ENCODE results near the gene CRYGS. TPM values are rescaled to one million over a fixed set of nuclear protein-coding genes. Genes with fewer than 3 reads are reported as not detected.

The CRYGS gene
- total and polyA plus RNA-seq, 9 of the 15 experiments (the other 6 are each of a cell fraction or from before 2014, with no cell fraction given): 1.5 to 3.8 (median 2.0) TPM

GRCh38 chr3:186589856-186590579 is 45.8 kb upstream of the CRYGS start (continued):
- no peak for TF ChIP-seq KDM5B (IDR thresholded peaks at IDR 0.05; ENCODE audit: insufficient replicate concordance, low read depth, low read length)
- no peak for TF ChIP-seq ZSCAN29 (IDR thresholded peaks at IDR 0.05)
- TF ChIP-seq ZNF134 (CRISPR knock-in tag; conservative IDR thresholded peaks at IDR 0.05): no peak
- no peak for TF ChIP-seq SIRT6 (IDR thresholded peaks at IDR 0.05; ENCODE audit: low read depth, low read length)
- TF ChIP-seq JUND (IDR thresholded peaks at IDR 0.05; ENCODE audit: borderline replicate concordance, low read depth, low read length): peak; percentile 54; the same call in 1 of the 2 replicates
- 0 out of 3 replicates have a peak, but pooled peaks have one; percentile 27 for TF ChIP-seq JUND (tag; IDR thresholded peaks at IDR 0.05; ENCODE audit: borderline replicate concordance, low read depth, low read length)
- TF ChIP-seq MEF2A (IDR thresholded peaks at IDR 0.05; ENCODE audit: control insufficient read depth, low read depth, low read length): no peak
- TF ChIP-seq NFE2L1 (tag; IDR thresholded peaks at IDR 0.05; ENCODE audit: borderline replicate concordance, low read depth): no peak
- no peak for TF ChIP-seq MCM3 (IDR thresholded peaks at IDR 0.05)
- no peak for TF ChIP-seq FOXP4 (CRISPR knock-in tag; IDR thresholded peaks at IDR 0.05; ENCODE audit: borderline replicate concordance)
- TF ChIP-seq EZH2 (IDR thresholded peaks at IDR 0.05; ENCODE audit: borderline replicate concordance, low read depth, low read length): no peak
- 0 out of 2 replicates have a peak, but pooled peaks have one; percentile 27 for TF ChIP-seq JUN (IDR thresholded peaks at IDR 0.05; ENCODE audit: borderline replicate concordance, low read depth, low read length)
- TF ChIP-seq JUN (CRISPR knock-in tag; IDR thresholded peaks at IDR 0.05; ENCODE audit: borderline replicate concordance): no peak
- TF ChIP-seq, protein P1, sequence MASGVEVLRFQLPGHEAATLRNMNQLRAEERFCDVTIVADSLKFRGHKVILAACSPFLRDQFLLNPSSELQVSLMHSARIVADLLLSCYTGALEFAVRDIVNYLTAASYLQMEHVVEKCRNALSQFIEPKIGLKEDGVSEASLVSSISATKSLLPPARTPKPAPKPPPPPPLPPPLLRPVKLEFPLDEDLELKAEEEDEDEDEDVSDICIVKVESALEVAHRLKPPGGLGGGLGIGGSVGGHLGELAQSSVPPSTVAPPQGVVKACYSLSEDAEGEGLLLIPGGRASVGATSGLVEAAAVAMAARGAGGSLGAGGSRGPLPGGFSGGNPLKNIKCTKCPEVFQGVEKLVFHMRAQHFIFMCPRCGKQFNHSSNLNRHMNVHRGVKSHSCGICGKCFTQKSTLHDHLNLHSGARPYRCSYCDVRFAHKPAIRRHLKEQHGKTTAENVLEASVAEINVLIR (CRISPR knock-in tag; IDR thresholded peaks at IDR 0.05): no peak
- peak; percentile 61; the same call in 1 of the 2 replicates for TF ChIP-seq FOSL1 (tag; conservative IDR thresholded peaks at IDR 0.05)
- TF ChIP-seq PHB (CRISPR knock-in tag; IDR thresholded peaks at IDR 0.05): no peak
- TF ChIP-seq ZNF407 (IDR thresholded peaks at IDR 0.05; ENCODE audit: low read depth): no peak
